K562 (cell line): Measurements from ENCODE around the gene DUXB. TPM values are rescaled to one million over a fixed set of nuclear protein-coding genes. Genes with fewer than 3 reads are reported as not detected.
A peak's percentile ranks its signal among the peaks of the same experiment; 100 is the strongest.

Experiments used
- ATAC-seq: fragments of 200-7000 bp; cut with Tn5 transposase; 3 replicates; pipeline ENCODE4 v1.9.1; 2020; ENCODE audit warnings: moderate library complexity
- BruUV-seq: library from RNA; stranded (reverse); fragments of 400-500 nt; replicated peaks from 2 replicates; lab custom pipeline; 2021; lab: Mats Ljungman, UMichigan
- CTCF ChIA-PET: fragments of 300-600 bp; formaldehyde crosslinking; extraction: SDS; loops from one replicate; lab custom pipeline; 2021; ENCODE audit warnings: low intra/inter-chr PET ratio; lab: Yijun Ruan, JAX
- POLR2A ChIA-PET: fragments of 300-600, 350-650 bp; sonication (Branson Sonifier 250); formaldehyde crosslinking; extraction: SDS; loops from one replicate; lab custom pipeline; 2021; ENCODE audit warnings: antibody characterized with exemption, inconsistent platforms; lab: Yijun Ruan, JAX
- DNase-seq, 4 experiments: peaks; one replicate each; pipeline versions ENCODE4 v3.0.0 to v3.0.0-alpha.2; 2011 to 2018; ENCODE audit warnings: low spot score in 3 of 4, mixed read lengths in 3 of 4; ENCODE audit errors: extremely low read depth in 1 of 4
- FAIRE-seq: peaks from 2 replicates; lab custom pipeline; 2011; peaks lifted over from hg19 to GRCh38; lab: Jason Lieb, UNC
- H2AFZ ChIP-seq: 2 replicates; pipeline ENCODE4 v1.6.0; 2011; ENCODE audit warnings: low read depth, low read length, control low read depth, inconsistent platforms
- H3K27ac ChIP-seq: fragments of 200-600 bp; 3 replicates; pipeline ENCODE4 v1.8.0; 2011; ENCODE audit warnings: low read depth, mild to moderate bottlenecking, control low read depth, inconsistent platforms, low read length, moderate library complexity, mixed read lengths; ENCODE audit errors: extremely low read depth
- H3K27me3 ChIP-seq, 2 experiments: fragments of 300-600 bp in 1 of 2; 2 replicates in 1 of 2; 3 replicates in 1 of 2; pipeline versions ENCODE4 v1.6.0 to v1.8.0; 2011; ENCODE audit warnings: inconsistent platforms in 2 of 2, low read length in 2 of 2, mild to moderate bottlenecking in 1 of 2, mixed read lengths in 1 of 2, moderate library complexity in 1 of 2; ENCODE audit not compliant: control insufficient read depth in 2 of 2, insufficient read depth in 2 of 2
- H3K36me3 ChIP-seq: fragments of 300-600 bp; 3 replicates; pipeline ENCODE4 v1.8.0; 2011; ENCODE audit warnings: mild to moderate bottlenecking, low read length, inconsistent platforms; ENCODE audit not compliant: control insufficient read depth, insufficient read depth
- H3K4me1 ChIP-seq, 2 experiments: fragments of 200-600 bp in 1 of 2; replicated peaks in 1 of 2; 2 replicates in 1 of 2; 3 replicates in 1 of 2; pipeline versions ENCODE4 v1.5.1 to v1.8.0; 2011; ENCODE audit warnings: inconsistent platforms in 2 of 2, low read length in 2 of 2, mild to moderate bottlenecking in 1 of 2, mixed read lengths in 1 of 2, moderate library complexity in 1 of 2; ENCODE audit not compliant: control insufficient read depth in 2 of 2, insufficient read depth in 2 of 2
- H3K4me2 ChIP-seq: 2 replicates; pipeline ENCODE4 v1.6.1; 2011; ENCODE audit warnings: low read length, control low read depth, inconsistent platforms, mixed read lengths; ENCODE audit not compliant: insufficient read depth
- H3K4me3 ChIP-seq: fragments of 200-600 bp; sonication (generic), shearing (Covaris generic); 2 replicates; pipeline ENCODE4 v1.5.1; 2016; ENCODE audit warnings: control low read depth, inconsistent platforms
- H3K79me2 ChIP-seq: fragments of 200-600 bp; 3 replicates; pipeline ENCODE4 v1.8.0; 2011; ENCODE audit warnings: low read length, inconsistent platforms; ENCODE audit not compliant: control insufficient read depth, insufficient read depth
- H3K9ac ChIP-seq, 2 experiments: 2 replicates each; pipeline versions ENCODE4 v1.6.0 to v1.6.1; 2011; ENCODE audit warnings: low read depth in 2 of 2, low read length in 2 of 2, control low read depth in 1 of 2, inconsistent platforms in 1 of 2, mild to moderate bottlenecking in 1 of 2, mixed read lengths in 1 of 2; ENCODE audit not compliant: insufficient read depth in 1 of 2
- H3K9me1 ChIP-seq: one replicate; pipeline ENCODE4 v1.6.0; 2011; ENCODE audit warnings: inconsistent platforms, mild to moderate bottlenecking, low read length, moderate library complexity; ENCODE audit not compliant: control insufficient read depth, insufficient read depth
- H3K9me3 ChIP-seq: replicated peaks from 2 replicates; pipeline ENCODE4 v1.5.1; 2011; ENCODE audit warnings: low read depth, low read length, inconsistent platforms; ENCODE audit not compliant: control insufficient read depth, insufficient read depth
- H4K20me1 ChIP-seq: replicated peaks from 2 replicates; pipeline ENCODE4 v1.6.1; 2011; ENCODE audit warnings: low read length, inconsistent platforms, mixed read lengths; ENCODE audit not compliant: control insufficient read depth, insufficient read depth
- ATF3 ChIP-seq, 2 experiments: fragments of 450-650 bp in 1 of 2; sonication (generic) in 1 of 2; formaldehyde crosslinking in 1 of 2; IDR thresholded peaks in 1 of 2; conservative IDR thresholded peaks in 1 of 2; 2 replicates each; pipeline versions ENCODE4 v1.6.1 to v1.8.1; 2016 to 2023; ENCODE audit warnings: mild to moderate bottlenecking in 2 of 2, moderate library complexity in 2 of 2, inconsistent platforms in 1 of 2, missing genetic modification reagents in 1 of 2
- CHD4 ChIP-seq: fragments of 200-600 bp; sonication (generic); IDR thresholded peaks from 3 replicates; pipeline ENCODE4 v1.6.1; 2012; ENCODE audit warnings: low read depth, mild to moderate bottlenecking, mixed read lengths, low read length, inconsistent platforms; ENCODE audit not compliant: insufficient read depth, insufficient replicate concordance, poor library complexity, severe bottlenecking
- DEAF1 ChIP-seq: fragments of 450-650 bp; formaldehyde crosslinking; IDR thresholded peaks from 2 replicates; pipeline ENCODE4 v1.4.0; 2020; ENCODE audit warnings: mild to moderate bottlenecking, moderate library complexity
- ESRRB ChIP-seq: fragments of 250-450 bp; sonication (Bioruptor Pico); IDR thresholded peaks from 2 replicates; pipeline ENCODE4 v1.5.0; 2020; ENCODE audit warnings: mild to moderate bottlenecking, moderate library complexity, borderline replicate concordance
- HDAC1 ChIP-seq, 2 experiments: fragments of 450-650 bp; IDR thresholded peaks; 2 replicates each; pipeline ENCODE4 v1.6.1; 2016 to 2017; ENCODE audit warnings: inconsistent platforms in 1 of 2, mild to moderate bottlenecking in 1 of 2, moderate library complexity in 1 of 2
- HDAC2 ChIP-seq: fragments of 450-650 bp; IDR thresholded peaks from 2 replicates; pipeline ENCODE4 v1.6.1; 2016; ENCODE audit warnings: mild to moderate bottlenecking
- ILK ChIP-seq: fragments of 450-650 bp; IDR thresholded peaks from 2 replicates; pipeline ENCODE4 v1.6.1; 2016; ENCODE audit warnings: missing genetic modification characterization, low read depth, mild to moderate bottlenecking, missing compliant biosample characterization, moderate library complexity, borderline replicate concordance
- KLF10 ChIP-seq: fragments of 250-450 bp; sonication (Bioruptor Pico); IDR thresholded peaks from 2 replicates; pipeline ENCODE4 v1.6.1; 2021; ENCODE audit warnings: matching md5 sums
- PKNOX1 ChIP-seq: fragments of 450-650 bp; IDR thresholded peaks from 2 replicates; pipeline ENCODE4 v1.6.1; 2016
- POLR2AphosphoS2 ChIP-seq: IDR thresholded peaks from 2 replicates; pipeline ENCODE4 v1.6.1; 2012; ENCODE audit warnings: low read length, improper control_type of control experiment
- RBM14 ChIP-seq: fragments of 200-400 bp; formaldehyde crosslinking; IDR thresholded peaks from 2 replicates; pipeline ENCODE4 v1.6.1; 2018; ENCODE audit warnings: low read depth, mild to moderate bottlenecking, low read length, moderate library complexity, borderline replicate concordance; ENCODE audit not compliant: insufficient read depth
- RBM17 ChIP-seq: fragments of 200-400 bp; formaldehyde crosslinking; IDR thresholded peaks from 2 replicates; pipeline ENCODE4 v1.6.1; 2017; ENCODE audit warnings: low read depth, mild to moderate bottlenecking, low read length, borderline replicate concordance
- SRSF1 ChIP-seq: fragments of 200-400 bp; formaldehyde crosslinking; IDR thresholded peaks from 2 replicates; pipeline ENCODE4 v1.6.1; 2017; ENCODE audit warnings: mild to moderate bottlenecking, low read depth, low read length, moderate library complexity
- SRSF9 ChIP-seq: fragments of 200-400 bp; formaldehyde crosslinking; IDR thresholded peaks from 2 replicates; pipeline ENCODE4 v1.6.1; 2017; ENCODE audit warnings: low read depth, low read length, borderline replicate concordance
- TBL1XR1 ChIP-seq, 2 experiments: IDR thresholded peaks; 2 replicates each; pipeline ENCODE4 v1.6.1; 2012; ENCODE audit warnings: improper control_type of control experiment in 2 of 2, low read length in 2 of 2, mild to moderate bottlenecking in 1 of 2
- XRCC3 ChIP-seq: fragments of 450-650 bp; IDR thresholded peaks from 2 replicates; pipeline ENCODE4 v1.6.1; 2017; ENCODE audit warnings: mild to moderate bottlenecking, moderate library complexity
- ZNF23 ChIP-seq: fragments of 250-450 bp; sonication (Bioruptor Pico); IDR thresholded peaks from 2 replicates; pipeline ENCODE4 v1.4.0; 2020; ENCODE audit warnings: mild to moderate bottlenecking
- ZNF232 ChIP-seq: sonication (generic); formaldehyde crosslinking; IDR thresholded peaks from 2 replicates; pipeline ENCODE4 v1.8.0; 2022; ENCODE audit warnings: mild to moderate bottlenecking, missing genetic modification reagents
- ZNF79 ChIP-seq: fragments of 250-450 bp; sonication (Bioruptor Pico); IDR thresholded peaks from 2 replicates; pipeline ENCODE4 v1.4.0; 2020; ENCODE audit warnings: low read depth, mild to moderate bottlenecking, moderate library complexity
- WGBS: fragments of 100-300 bp; shearing (Covaris generic); methylation state at CpG from one replicate; pipeline ENCODE4 v1.1.6; 2016; ENCODE audit warnings: low coverage, mixed read lengths; ENCODE audit not compliant: insufficient coverage; ENCODE audit errors: missing lambda C conversion rate; 5-methylcytosine and 5-hydroxymethylcytosine counted together
- in situ Hi-C: fragments of 300-500 bp; cut with MboI; formaldehyde crosslinking; loops from 4 replicates; pipeline ENCODE4 v1.15.0; 2018; ENCODE audit warnings: inconsistent platforms, mixed read lengths
- intact Hi-C: fragments of 100-400 bp; cut with micrococcal nuclease; formaldehyde crosslinking; loops from 2 replicates; pipeline ENCODE4 v1.14.2; 2022
- polyA plus RNA-seq, 8 experiments: library from polyadenylated mRNA; depleted of rRNA in 4 of 8; stranded (reverse) in 5 of 8; unstranded in 3 of 8; fragments of >200 nt; fragmentation: Nextera tagmentation in 2 of 8; fragmentation: Illumina TruSeq in 1 of 8; extraction: Ambion mirVana in 2 of 8; extraction: Trizol in 1 of 8; gene quantifications; 2 replicates each; pipeline versions ENCODE4 v1.2.1 to v1.2.3, GENCODE V29; 2011 to 2014; ENCODE audit warnings: inconsistent platforms in 1 of 8, missing spikeins in 1 of 8
- total RNA-seq, 7 experiments: library from RNA; depleted of rRNA in 6 of 7; stranded (reverse); fragments of >200 nt in 6 of 7; fragmentation: Illumina TruSeq in 2 of 7; extraction: Trizol in 2 of 7; gene quantifications; 2 replicates each; pipeline versions ENCODE4 v1.2.1 to v1.2.3, GENCODE V29; 2011 to 2021; ENCODE audit warnings: low replicate concordance in 1 of 7

The DUXB gene
- total and polyA plus RNA-seq, 9 of the 15 experiments (the other 6 are each of a cell fraction or from before 2014, with no cell fraction given) = not detected

- Histone ChIP-seq H3K9me1 (peaks cover 7% of the 10 kb centered on the region), H3K27ac (peak overlapping the region; percentile 93), H4K20me1 (peaks cover 14% of the 10 kb centered on the region), H3K4me2 (peak overlapping the region; percentile 91), H3K4me3 (peak overlapping the region; percentile 96), H2AFZ (peak overlapping the region; percentile 91), H3K4me1 (peaks cover 15 to 24% of the 10 kb centered on the region in 2 experiments; a peak in 4 of 5 replicates), H3K36me3 (peaks cover 44% of the 10 kb centered on the region), H3K27me3 (no peaks in the 10 kb centered on the region), H3K9me3 (no peaks in the 10 kb centered on the region), H3K9ac (peak overlapping the region; percentile 94 to 97), H3K79me2 (peaks cover 99% of the 10 kb centered on the region)
- no peak for DNase-seq
- in situ Hi-C loops (loop anchor here (25.0 kb wide), 1 partner anchor 1540 kb away; the partner anchor contains the start of genes MON1B and SYCE1L), intact Hi-C loops (loop anchor here (2.0 to 5.0 kb wide), 2 partner anchors 22 to 115 kb away; no protein-coding TSS in a partner anchor)
- 1% methylated on average over 18 of the region's 18 CpGs for WGBS
- peak; percentile 14 for ATAC-seq
- POLR2A ChIA-PET = interaction anchor here (0.6 to 8.7 kb wide), 8 partner anchors 11 to 228 kb away, joined by 3 to 43 read pairs (median 4); partner anchors contain the start of gene ADAT1
- BruUV-seq = TSS peak; percentile 56
- CTCF ChIA-PET = interaction anchor here (1.1 kb wide), 1 partner anchor 26 kb away, joined by 3 read pairs; no protein-coding TSS in a partner anchor
- FAIRE-seq = no peak
- TF ChIP-seq ZNF232 (CRISPR knock-in tag) (no peak), ESRRB (CRISPR knock-in tag) (no peak), ILK (tag) (no peak), SRSF9 (no peak), HDAC2 (0 out of 2 replicates have a peak, but pooled peaks have one; percentile 8), HDAC1 (IDR thresholded peaks at IDR 0.05) (peak in 1 of 2 experiments; percentile 83; a peak in 1 of 4 replicates), XRCC3 (no peak), RBM14 (no peak), ZNF79 (CRISPR knock-in tag) (0 out of 2 replicates have a peak, but pooled peaks have one; percentile 30), TBL1XR1 (IDR thresholded peaks at IDR 0.05; ENCODE audit: low read length in 2 of 2) (no peak), RBM17 (no peak), ATF3 (IDR thresholded peaks at IDR 0.05) (no peak), ATF3 (CRISPR knock-in tag; conservative IDR thresholded peaks at IDR 0.05) (no peak), CHD4 (no peak), SRSF1 (no peak), ZNF23 (no peak), PKNOX1 (no peak), KLF10 (CRISPR knock-in tag) (no peak), POLR2AphosphoS2 (no peak), DEAF1 (CRISPR knock-in tag) (no peak)
These were observed 54.2 kb downstream of the DUXB start for GRCh38 chr16:75647112-75647491.
